Left kidney (tissue), 2 donors: ENCODE data around the gene IMMP2L. TPM values are rescaled to one million over a fixed set of nuclear protein-coding genes. Genes with fewer than 3 reads are reported as not detected.

ENCODE experiments used
- DNase-seq: peaks from one replicate; pipeline ENCODE4 v3.0.0-alpha.2; 2013
- polyA plus RNA-seq: library from polyadenylated mRNA; unstranded; fragments of 120-200 nt; gene quantifications from one replicate; pipeline ENCODE4 v1.2.1, GENCODE V29; 2013; ENCODE audit not compliant: insufficient read length

Gene IMMP2L
- polyA plus RNA-seq, 1 donor = 41.8 TPM

DNA sequence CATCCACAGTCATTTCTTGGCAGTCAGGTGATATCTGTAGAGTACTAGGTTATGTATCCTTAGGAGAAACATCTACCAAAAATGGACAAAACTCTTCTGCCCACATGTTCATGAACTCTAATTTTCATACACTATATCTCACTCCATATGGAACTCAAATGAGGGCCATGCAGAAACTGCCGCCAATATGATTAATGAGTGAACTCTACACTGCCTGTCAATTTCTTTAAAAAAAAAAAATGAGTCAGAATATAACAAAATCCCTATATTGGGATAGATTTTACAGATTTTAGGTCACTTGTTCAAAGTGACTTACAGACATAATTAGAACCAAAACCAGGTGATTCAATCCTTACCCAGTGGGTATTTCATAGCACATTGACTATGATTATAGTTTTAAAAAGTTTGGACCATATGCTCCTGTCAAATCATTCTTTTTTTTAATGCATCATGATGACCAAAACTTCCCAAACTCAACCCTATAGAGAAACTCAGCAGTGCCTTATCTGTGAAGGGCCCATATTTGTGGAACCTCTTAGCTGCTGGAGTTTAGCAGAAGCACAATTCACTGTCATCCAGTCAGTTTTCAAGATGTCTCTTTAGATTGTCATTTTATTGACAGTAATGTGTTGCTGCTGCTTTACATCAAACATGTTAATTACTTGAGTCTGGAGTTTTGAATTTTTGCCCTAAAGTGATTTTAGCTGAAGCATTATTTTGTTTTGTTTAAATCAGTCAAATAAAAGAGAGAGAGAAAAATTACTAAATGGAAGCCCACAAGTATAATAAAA lies 460.2 kb downstream of the IMMP2L start:
- DNase-seq = no peak

DNA sequence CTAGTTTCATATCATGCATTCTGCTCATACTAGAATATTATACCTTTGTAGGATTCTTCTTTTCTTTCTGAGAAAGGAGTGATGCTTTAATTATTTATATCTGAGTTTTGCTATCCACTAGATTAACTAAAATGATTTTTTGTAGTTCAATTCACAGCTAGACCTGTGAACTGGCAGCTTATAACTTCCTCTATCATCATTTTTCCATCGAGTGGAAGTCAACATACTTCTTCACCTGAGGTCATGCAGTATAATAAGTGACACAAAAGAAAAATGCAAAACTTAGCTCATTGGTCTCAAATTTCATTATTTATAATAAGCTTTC lies 463.4 kb downstream of the IMMP2L start:
- no peak for DNase-seq

DNA sequence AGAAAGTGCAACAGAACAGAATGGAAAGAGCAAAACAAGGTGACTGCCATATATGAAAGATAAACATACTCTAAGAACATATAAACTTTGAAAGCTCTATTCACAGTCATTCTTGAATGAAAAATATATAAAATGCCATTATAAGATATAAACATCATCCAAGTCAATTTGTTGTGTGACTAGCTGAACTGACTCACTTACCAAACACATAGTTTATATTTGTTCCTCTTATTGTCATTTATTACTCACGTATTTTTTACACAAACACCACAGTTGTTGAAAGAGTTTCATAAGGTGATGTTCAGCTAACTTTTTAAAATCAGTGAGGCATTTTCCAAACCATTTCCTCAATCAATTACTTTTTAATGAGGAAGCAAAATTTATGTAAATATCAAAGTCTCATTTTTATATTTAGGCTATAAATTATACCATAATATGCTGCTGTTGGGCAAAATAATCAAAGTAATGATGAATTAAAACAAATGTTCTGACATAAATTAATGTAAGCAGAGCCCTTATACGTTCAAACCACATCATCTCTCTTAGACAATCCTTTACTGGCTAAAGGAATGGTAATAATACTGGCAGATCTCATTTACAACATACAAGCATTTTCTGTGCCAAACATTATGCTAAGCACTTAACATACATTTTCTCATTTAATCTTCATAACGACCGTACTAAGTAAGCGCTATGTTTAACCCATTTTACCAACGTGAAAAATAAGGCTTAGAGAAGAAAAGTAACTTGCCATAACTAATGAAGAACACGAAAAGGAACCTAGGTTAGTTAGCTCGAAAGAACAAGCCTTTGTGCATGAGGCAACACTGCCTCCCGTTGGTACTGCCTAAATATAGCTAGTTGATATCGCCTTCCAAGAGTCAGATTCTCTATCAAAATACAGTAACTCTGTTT lies 464.0 kb downstream of the IMMP2L start:
- no peak for DNase-seq

DNA sequence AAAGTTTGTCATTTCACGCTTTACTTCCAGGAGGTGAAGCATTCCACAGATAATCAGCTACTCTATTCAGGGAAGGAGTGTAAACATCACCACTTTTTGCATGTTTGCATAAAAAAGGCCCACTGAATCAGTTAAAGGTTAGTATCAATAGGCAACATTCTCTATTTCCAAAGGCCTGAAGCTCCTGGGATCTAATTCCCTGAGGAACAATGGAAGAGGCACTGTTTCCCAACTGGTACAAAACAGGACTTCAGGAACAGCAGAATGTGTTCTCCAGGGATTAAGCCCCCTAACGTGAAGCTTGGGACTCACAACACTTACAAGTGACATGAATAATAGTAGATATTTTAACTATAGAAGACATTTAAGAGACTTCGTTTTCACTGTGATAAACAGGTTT lies 465.3 kb downstream of the IMMP2L start:
- no peak for DNase-seq

DNA sequence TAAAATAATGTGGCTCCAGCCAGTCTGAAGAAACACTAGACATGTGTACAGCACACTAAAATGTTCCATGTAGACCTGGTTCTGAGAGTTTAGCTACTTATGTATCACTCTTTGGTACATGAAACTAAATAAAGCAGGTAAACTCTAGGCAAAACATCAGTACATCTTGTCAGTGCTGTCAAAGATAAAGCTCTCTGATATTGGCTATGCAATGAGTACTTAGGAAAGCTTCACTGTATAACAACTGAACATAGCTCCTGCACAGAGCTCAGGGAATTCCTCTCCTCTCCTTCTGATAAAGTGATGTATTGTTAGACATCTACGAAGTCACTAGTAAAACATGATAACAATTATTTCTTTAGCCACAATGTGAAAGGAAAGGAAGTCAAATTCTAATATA lies 467.9 kb downstream of the IMMP2L start:
- DNase-seq = no peak

DNA sequence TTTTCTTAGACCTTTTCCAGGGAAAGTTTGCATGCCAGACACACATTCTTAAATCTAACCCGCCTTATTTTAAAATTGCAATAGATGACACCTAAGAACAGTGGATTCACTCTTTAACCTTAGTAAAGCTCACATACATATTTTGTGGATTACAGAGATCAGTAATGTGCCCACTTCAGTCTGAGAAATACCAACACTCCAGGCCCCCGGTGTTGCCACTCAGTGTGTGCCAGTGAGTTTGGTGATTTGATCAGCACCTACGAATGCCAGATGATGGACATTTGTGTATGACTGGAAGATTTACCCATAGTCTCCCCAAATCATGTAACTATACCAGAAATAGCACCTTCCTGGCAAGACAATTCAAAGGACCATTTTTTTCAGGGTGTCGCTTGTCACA lies 468.8 kb downstream of the IMMP2L start:
- no peak for DNase-seq

DNA sequence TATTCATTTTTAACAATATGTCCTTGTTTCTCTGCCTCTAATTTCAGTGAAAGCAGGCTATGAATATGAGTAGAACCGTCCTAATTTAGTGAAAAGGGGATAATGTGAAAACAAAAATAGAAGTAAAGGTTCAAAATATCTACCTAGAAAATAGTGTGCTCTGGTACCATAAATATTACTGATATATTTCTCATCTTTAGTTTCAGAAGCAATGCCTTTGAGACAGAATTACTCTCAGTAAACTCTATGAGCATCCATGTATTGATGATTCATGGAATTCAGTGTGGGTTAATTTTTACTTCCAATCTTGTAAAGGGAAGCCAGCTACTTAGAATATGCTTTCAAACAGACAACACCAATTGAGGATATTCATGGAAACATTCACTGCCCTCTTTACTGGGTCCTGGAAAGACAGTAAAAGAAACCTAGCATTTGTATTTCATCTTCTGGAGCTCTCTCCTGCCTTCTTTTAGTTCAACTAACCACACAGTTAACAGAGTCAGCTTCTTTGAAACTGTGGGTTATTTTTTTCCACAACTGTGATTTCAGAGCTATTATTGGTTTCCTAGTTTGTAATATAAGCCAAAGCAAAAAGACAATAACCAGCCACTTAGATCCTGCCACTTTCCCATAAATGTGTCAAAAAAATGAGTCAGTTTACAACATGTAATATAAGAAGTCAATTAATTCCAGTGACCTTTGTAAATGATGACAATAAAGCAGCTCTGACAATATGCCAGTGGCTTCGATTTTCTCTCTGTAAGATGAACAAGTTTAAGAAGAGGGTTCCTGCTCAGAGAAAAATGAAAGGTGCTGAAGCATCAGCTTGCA lies 469.7 kb downstream of the IMMP2L start:
- no peak for DNase-seq

DNA sequence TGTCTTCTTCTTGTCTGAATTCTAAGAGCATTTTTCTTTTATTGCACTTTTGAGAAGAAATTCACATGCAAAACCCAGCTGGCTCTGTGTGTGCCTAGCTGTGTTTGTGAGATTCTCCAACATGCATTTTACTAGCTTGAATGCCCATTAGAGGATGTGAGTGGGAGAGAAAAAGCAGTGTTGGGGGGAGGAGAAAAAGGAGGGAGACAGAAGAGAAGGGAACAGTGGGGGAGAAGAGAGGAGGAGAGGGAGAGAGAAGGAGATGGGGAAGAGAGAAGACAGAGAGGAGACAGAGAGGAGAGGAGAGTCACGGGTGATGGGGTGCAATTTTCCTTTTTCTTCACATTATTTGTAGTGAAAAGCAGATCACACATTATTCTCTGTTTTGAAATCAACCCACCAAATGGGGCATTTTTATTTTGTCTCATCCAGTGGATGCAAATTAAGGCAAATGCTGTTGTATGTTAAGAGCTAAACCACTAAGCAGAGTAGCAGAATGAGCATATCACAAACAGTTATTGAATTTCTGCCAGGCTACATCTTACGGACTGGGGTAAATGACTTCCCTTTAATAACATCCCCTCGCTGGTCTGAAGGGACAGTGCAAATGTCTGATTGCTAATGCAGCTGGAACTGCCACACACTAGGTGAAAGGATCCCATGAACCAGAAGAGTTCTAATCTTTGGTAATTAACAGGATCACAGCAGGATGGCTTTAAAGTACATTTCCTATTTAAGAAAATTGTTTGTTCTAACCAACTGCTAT lies 470.5 kb downstream of the IMMP2L start:
- DNase-seq = no peak

DNA sequence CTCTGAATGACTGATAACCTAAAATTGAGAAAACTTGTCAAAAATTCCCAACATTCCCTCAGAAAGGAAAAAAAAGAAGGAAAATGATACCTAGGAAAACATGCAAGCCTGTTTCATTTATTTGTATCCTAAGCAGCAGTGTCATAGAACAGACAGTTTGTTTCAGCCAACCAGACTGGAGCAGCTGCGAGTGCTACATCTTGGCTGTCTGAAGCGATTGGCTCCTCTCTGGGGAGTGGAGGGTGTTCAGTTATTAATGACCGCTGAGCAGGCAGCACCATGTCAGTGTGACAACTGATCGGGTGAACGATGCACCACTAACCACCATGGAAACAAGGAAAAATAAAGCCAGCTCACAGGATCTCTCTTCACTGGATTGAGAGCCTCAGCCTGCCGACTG lies 471.4 kb downstream of the IMMP2L start, which contains the start of gene LRRN3:
Gene LRRN3, plus strand, starts transcription at position 282 of the 400 bp plus-strand sequence. CDS start 31,646 bp downstream, outside the sequence.
- peak; percentile 22 for DNase-seq

DNA sequence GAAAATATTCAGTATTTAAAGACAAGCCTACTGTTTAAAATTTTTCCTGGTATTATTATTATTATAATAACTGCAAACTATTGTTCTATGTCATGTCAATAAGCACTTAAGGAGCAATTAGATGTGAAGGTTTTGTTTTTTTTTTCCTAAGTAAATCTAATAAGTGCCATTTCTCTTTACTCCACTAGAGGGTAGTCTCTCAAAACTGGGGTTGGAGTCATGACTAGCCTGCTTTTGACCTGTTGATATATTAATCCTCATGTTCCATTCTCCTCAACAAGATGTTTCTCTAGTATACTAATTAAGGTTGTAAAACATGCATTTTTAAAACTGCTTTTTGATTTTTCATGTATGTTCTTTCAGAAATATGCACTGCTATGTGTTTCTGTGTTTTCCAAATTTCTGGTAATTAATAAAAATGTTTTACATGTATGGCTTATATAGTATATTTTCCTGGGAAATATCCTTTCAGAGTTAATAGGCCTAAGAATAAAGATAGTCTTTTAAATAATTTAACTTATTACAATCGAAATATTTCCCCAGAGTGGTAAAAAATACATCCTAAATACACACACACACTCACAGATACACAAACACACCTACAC lies 472.4 kb downstream of the IMMP2L start:
- DNase-seq = peak; percentile 38

DNA sequence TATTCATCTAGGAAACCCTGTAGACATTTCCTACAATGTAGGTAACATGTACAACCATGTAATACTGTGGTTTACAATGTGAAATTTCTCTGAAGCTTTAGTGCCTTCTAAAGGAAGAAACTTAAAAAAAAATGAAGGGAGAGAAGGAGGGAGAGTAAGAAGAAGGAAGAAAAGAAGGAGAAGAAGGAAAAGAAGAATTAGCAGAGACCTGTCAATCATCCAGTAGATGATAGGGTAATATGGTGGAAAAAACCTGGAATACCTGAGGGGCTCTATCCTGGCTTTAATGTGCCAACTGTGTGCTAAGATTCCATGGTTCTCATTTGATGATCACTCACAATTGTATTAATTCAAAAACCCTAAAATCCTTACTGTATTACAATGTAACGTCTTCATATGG lies 474.0 kb downstream of the IMMP2L start:
- no peak for DNase-seq

DNA sequence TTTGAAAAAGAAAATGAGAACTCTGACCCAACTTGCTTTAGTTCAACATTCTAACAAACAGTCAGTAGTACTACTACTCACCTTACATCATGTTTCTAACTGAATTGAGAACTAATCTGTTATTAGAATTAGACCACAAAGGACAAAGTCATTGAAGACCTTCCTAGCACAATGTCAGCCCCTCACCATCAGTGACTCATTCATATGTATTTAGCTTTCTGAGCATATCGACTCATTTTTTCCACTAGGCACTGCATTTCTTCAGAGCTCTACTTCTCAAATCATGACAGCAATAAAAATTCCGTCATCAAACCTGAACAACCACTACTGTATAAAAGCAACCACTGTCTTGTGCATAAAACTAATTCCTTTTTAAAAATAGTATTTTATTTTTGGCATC lies 475.8 kb downstream of the IMMP2L start:
- DNase-seq = no peak

DNA sequence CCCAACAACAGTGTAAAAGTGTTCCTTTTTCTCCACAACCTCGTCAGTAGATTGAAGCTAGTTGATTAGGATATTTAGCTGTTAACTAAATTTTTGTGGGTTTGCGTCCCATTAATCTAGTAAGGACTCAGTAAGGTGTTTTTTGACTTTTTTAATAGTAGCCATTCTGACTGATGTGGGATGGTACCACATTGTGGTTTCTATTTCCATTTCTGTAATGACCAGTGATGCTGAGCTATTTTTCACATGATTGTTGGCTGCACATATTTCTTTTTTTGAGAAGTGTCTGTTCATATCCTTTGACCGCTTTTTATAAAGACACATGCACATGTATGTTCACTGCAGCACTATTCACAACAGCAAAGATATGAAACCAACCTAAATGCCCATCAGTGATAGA lies 476.9 kb downstream of the IMMP2L start:
- no peak for DNase-seq

DNA sequence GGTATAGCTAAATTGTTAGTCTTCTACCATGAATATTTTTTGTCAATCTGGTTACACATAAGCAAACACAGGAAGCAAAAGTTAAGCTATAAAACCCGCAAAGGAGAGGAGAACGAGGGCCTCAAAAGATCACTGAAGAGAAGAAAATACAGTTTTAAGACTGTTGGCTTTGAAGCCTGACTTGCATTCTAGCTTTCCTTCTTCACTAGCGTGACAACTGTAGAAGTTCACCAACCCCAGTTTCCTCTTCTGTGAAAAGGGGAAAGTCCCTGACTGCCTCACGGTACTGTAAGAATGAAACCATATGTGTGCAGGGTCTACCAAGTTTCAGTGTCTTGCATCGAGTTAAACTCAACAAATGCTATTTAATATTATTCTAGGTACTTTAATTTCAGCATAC lies 478.9 kb downstream of the IMMP2L start:
- DNase-seq = no peak

DNA sequence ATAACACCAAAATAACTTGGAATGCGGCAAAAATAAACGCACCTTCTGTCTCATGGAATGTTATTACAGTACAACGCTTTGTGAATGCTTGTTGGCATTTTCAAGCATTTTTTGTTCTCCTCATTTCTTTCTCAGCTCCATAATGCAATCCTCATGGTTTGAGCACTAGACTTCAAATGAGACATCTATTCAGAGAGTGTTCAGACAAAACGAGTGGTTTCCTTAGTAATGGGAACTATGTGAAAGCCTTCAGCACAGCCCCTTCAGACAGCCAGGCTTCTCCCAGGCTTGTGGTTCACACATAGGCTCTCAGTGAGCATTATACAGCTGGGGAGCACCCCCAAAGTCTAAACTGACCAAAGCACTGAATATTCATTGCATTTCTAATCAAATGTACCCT lies 479.9 kb downstream of the IMMP2L start:
- no peak for DNase-seq

DNA sequence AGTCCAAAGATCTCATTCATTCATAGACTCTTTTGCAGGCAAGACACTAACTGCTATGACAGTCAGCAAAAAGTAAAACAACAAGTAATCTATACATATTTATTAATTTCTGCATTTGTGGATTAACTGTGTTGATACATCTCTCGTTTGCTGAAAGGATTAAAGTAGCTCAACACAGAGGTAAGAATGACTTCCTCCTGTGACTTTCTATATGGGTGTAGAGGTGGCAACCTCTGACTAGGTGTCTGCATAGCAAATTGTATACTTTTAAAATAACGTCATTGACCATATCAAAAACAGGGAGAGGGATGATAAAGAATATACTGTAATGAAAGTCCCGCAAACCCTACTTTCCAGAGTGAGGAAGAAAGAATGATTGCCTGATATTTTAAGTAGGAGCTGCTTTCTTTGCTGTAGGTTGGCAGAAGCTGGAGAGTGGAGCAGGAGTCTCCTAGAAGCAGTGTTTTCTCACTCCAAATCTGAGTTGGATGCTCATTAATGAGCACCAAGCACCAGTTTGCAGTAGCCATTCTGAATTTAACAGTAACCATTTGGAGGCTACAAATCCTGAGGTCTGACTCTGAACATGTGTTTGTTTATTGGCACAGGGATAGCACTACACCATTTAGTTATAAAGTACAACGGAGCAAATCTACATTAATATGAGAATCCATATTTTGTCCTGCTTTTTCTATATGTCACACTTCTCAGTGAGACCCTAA lies 480.6 kb downstream of the IMMP2L start:
- DNase-seq = no peak

DNA sequence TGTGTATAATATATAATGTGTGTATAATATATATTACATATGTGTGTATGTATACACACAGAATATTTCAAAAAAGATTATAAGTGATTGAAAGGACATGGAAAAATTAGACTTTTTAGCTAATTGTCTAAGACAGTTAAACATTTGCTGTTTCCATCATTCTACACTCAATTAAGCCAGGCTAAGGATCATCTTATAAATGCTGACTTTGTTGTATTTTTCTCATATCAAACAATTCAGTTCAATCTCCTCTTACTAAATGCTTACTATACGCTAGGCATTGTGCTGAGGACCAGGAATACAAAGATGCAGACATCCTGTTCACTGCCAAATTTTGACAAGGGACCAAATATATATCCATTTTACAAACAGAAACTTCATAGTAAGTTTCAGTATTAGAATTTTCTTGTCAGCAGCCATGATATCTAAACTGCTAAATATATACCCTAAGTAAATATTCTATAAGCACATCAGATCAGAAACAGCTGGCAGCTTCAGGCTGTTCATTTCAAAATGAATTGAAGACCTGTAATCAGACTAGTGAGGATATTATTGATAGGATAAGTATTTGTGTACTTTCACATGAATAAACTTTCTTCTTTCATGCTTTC lies 481.7 kb downstream of the IMMP2L start:
- no peak for DNase-seq

DNA sequence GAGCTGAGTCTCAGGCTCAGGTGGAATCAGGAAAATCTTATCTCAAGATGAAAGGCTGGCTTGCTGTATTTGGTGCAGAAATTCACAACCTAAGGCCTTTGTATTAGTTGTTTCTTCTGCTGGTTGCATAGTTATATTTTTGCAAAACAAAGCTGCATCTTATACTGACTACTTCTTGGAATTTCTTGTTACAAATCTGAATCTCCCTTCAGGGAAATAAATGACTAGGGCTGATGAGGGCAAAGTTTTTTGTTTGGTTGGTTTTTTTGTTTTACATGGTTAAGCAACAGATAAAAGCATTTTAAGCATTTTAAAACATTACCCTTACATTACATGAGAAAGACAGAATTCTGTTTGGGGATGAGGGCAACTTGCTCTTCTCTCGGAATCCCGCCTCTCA lies 485.3 kb downstream of the IMMP2L start:
- DNase-seq = no peak

DNA sequence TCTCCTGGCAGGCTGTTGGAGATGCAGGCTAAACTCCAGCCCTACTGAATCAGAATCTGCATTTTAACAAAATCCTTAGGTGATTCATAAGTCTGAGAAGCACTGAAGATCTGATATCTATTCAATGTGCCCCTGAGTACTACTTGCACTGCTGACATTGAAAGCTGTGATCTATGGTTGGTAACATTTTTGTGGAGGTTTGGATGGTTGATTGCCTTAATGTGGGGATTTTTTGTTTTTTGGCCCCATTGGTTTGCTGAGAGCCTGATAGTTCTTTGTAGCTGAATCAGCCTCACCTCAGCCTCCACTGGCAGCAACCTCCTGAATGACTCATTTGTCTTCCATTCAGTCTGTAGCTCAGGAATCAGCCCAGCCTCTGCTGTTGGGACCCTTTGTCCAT lies 486.1 kb downstream of the IMMP2L start:
- DNase-seq = no peak

DNA sequence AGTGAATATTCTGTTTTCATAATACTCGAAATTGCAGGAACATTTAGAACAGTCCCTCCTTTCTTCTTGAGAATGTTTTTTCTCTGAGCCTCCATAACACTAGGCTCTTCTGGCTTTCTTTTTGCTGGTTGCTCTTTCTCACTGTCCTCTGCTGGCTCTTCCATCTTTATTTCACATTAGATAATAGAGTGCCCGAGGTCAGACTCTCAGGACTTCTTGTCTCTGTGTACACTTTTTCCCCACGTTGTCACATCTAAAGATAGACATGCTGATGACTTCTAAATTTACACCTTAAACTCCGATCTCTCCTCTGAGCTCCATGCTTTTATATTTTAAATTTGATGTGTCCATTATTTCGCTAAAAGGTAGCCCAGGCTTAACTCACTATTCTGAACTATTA lies 486.8 kb downstream of the IMMP2L start:
- no peak for DNase-seq
